ENCODE measurements around the gene PTPRN2. TPM values are rescaled to one million over a fixed set of nuclear protein-coding genes. Genes with fewer than 3 reads are reported as not detected.

PTPRN2 gene
- total and polyA plus RNA-seq, 2 donors (not counting 3 experiments of a cell fraction or from before 2014, with no cell fraction given) = 0.62 to 0.88 TPM

GRCh38 chr7:158384746-158385145, 202.9 kb downstream of the PTPRN2 start:
- Histone ChIP-seq H3K9ac (replicated peaks; ENCODE audit: extremely low read depth, insufficient read depth, low read length) (no peak overlapping the region), H3K4me2 (ENCODE audit: insufficient read depth, low read length) (no peak overlapping the region), H3K4me1 (ENCODE audit: control insufficient read depth, extremely low read depth, insufficient read depth, low read length) (no peaks in the 10 kb centered on the region), H3K27ac (ENCODE audit: insufficient read depth, low read depth, low read length) (no peak overlapping the region), H4K20me1 (replicated peaks; ENCODE audit: control insufficient read depth, extremely low read depth, insufficient read depth, low read length) (no peaks in the 10 kb centered on the region), H3K9me1 (replicated peaks; ENCODE audit: control insufficient read depth, extremely low read depth, insufficient read depth, low read length) (no peaks in the 10 kb centered on the region), H3K9me3 (replicated peaks; ENCODE audit: control insufficient read depth, insufficient read depth, low read length) (peaks cover 4% of the 10 kb centered on the region), H3K79me2 (ENCODE audit: control insufficient read depth, insufficient read depth, low read length) (no peaks in the 10 kb centered on the region), H3K27me3 (ENCODE audit: control insufficient read depth in 2 of 2, insufficient read depth in 2 of 2, low read length in 2 of 2) (no peaks in the 10 kb centered on the region), H2AFZ (ENCODE audit: low read depth, low read length) (no peak overlapping the region), H3K36me3 (ENCODE audit: control insufficient read depth in 2 of 2, extremely low read depth in 1 of 2, insufficient read depth in 2 of 2, low read length in 2 of 2) (no peaks in the 10 kb centered on the region), H3K4me3 (replicated peaks in 1 of 3; ENCODE audit: insufficient read depth in 1 of 3, low read depth in 1 of 3, low read length in 3 of 3) (no peak overlapping the region)
- TF ChIP-seq MAX (IDR thresholded peaks at IDR 0.05; ENCODE audit: insufficient read depth, insufficient read length) (no peak), FOS (IDR thresholded peaks at IDR 0.05; ENCODE audit: borderline replicate concordance, insufficient read depth, low read length) (no peak), GATA2 (IDR thresholded peaks at IDR 0.05; ENCODE audit: insufficient read depth, insufficient read length, low read depth, low read length) (no peak), EZH2 (IDR thresholded peaks at IDR 0.05; ENCODE audit: borderline replicate concordance, low read depth, low read length, severe bottlenecking) (no peak), CTCF (IDR thresholded peaks at IDR 0.05; ENCODE audit: extremely low read depth in 1 of 2, insufficient read depth in 1 of 2, low read depth in 1 of 2, low read length in 2 of 2) (no peak), JUN (IDR thresholded peaks at IDR 0.05; ENCODE audit: borderline replicate concordance, insufficient read depth, insufficient read length, low read depth) (no peak), POLR2A (IDR thresholded peaks at IDR 0.05; ENCODE audit: low read depth, low read length) (no peak), POLR2AphosphoS5 (IDR thresholded peaks at IDR 0.05; ENCODE audit: insufficient read depth, low read depth, low read length) (no peak), MYC (IDR thresholded peaks at IDR 0.05; ENCODE audit: low read depth, low read length) (no peak)
- no peak for DNase-seq (ENCODE audit: low read depth, low spot score)
- CTCF ChIA-PET = no interaction called here
- FAIRE-seq = no peak
- POLR2A ChIA-PET = no interaction called here
- intact Hi-C loops (cut with micrococcal nuclease) = no loop called here
- dilution Hi-C loops (cut with MboI; ENCODE audit: extremely low pct_ligation_motif_present, low sequenced_read_pairs) = no loop called here
- no TSS peak for BruUV-seq (replicated peaks)

Measured in endothelial cell of umbilical vein (primary cell).